SK-N-SH (cell line): ENCODE data around the gene SEC14L1. TPM values are rescaled to one million over a fixed set of nuclear protein-coding genes. Genes with fewer than 3 reads are reported as not detected.
A peak's percentile ranks its signal among the peaks of the same experiment; 100 is the strongest.

Experiments
- CTCF ChIA-PET: fragments of 300-600, 350-600 bp; formaldehyde crosslinking; extraction: SDS; loops from one replicate; lab custom pipeline; 2021; lab: Yijun Ruan, JAX
- POLR2A ChIA-PET: fragments of 350-600 bp; sonication (Branson Sonifier 250); formaldehyde crosslinking; extraction: SDS; loops from one replicate; lab custom pipeline; 2020; ENCODE audit warnings: antibody characterized with exemption, inconsistent platforms; lab: Yijun Ruan, JAX
- DNase-seq: peaks from one replicate; pipeline ENCODE4 v3.0.0; 2012
- H2AFZ ChIP-seq: fragments of 200-600 bp; sonication (generic); 2 replicates; pipeline ENCODE4 v1.8.1; 2016; ENCODE audit warnings: antibody characterized with exemption, mild to moderate bottlenecking, low read depth
- H3F3A ChIP-seq: fragments of 200-600 bp; sonication (generic); replicated peaks from 2 replicates; pipeline ENCODE3; 2016; ENCODE audit warnings: antibody characterized with exemption, mild to moderate bottlenecking; ENCODE audit not compliant: insufficient read depth
- H3K27ac ChIP-seq, 2 experiments: fragments of 200-500 bp in 1 of 2; fragments of 200-600 bp in 1 of 2; sonication (Bioruptor generic) in 1 of 2; sonication (generic), shearing (Covaris generic) in 1 of 2; 2 replicates each; pipeline versions ENCODE4 v1.5.1 to v1.6.1; 2014 to 2016; ENCODE audit warnings: low read depth in 2 of 2, inconsistent platforms in 1 of 2, low read length in 1 of 2, mild to moderate bottlenecking in 1 of 2, mixed read lengths in 1 of 2
- H3K27me3 ChIP-seq: fragments of 200-600 bp; sonication (generic), shearing (Covaris generic); 2 replicates; pipeline ENCODE4 v1.6.1; 2016; ENCODE audit warnings: mixed run types; ENCODE audit not compliant: insufficient read depth
- H3K36me3 ChIP-seq, 2 experiments: fragments of 200-500 bp in 1 of 2; fragments of 200-600 bp in 1 of 2; sonication (Bioruptor generic) in 1 of 2; sonication (generic) in 1 of 2; replicated peaks in 1 of 2; 2 replicates each; pipeline versions ENCODE3 to v1.5.1; 2014 to 2016; ENCODE audit warnings: low read length in 1 of 2, mild to moderate bottlenecking in 1 of 2; ENCODE audit not compliant: insufficient read depth in 2 of 2, control insufficient read depth in 1 of 2
- H3K4me1 ChIP-seq, 2 experiments: fragments of 200-500 bp in 1 of 2; fragments of 200-600 bp in 1 of 2; sonication (Bioruptor generic) in 1 of 2; sonication (generic), shearing (Covaris generic) in 1 of 2; 2 replicates each; pipeline versions ENCODE4 v1.5.1 to v1.6.1; 2014 to 2016; ENCODE audit warnings: low read depth in 1 of 2, low read length in 1 of 2, mixed run types in 1 of 2; ENCODE audit not compliant: insufficient read depth in 2 of 2, control insufficient read depth in 1 of 2
- H3K4me2 ChIP-seq: fragments of 200-600 bp; sonication (generic), shearing (Covaris generic); 2 replicates; pipeline ENCODE4 v1.6.1; 2017; ENCODE audit warnings: mixed run types
- H3K4me3 ChIP-seq, 2 experiments: fragments of 200-500 bp in 1 of 2; fragments of 200-600 bp in 1 of 2; sonication (Bioruptor generic) in 1 of 2; sonication (generic), shearing (Covaris generic) in 1 of 2; 2 replicates each; pipeline versions ENCODE4 v1.5.1 to v1.8.1; 2014 to 2016; ENCODE audit warnings: low read depth in 2 of 2, inconsistent platforms in 1 of 2, low read length in 1 of 2, mild to moderate bottlenecking in 1 of 2, mixed read lengths in 1 of 2, moderate library complexity in 1 of 2
- H3K79me2 ChIP-seq: fragments of 200-600 bp; sonication (generic); 2 replicates; pipeline ENCODE4 v1.8.1; 2017; ENCODE audit warnings: mild to moderate bottlenecking; ENCODE audit not compliant: insufficient read depth
- H3K9ac ChIP-seq: fragments of 200-600 bp; sonication (generic); 2 replicates; pipeline ENCODE4 v1.6.1; 2017; ENCODE audit warnings: mixed run types
- H3K9me2 ChIP-seq: fragments of 200-600 bp; sonication (generic); 2 replicates; pipeline ENCODE4 v1.6.1; 2017; ENCODE audit warnings: mixed run types
- H3K9me3 ChIP-seq: fragments of 200-600 bp; sonication (generic); 2 replicates; pipeline ENCODE4 v1.6.1; 2017; ENCODE audit warnings: mixed run types, mild to moderate bottlenecking, moderate library complexity
- H4K20me1 ChIP-seq: fragments of 200-600 bp; sonication (generic); 2 replicates; pipeline ENCODE4 v1.6.1; 2017; ENCODE audit warnings: mild to moderate bottlenecking, mixed run types; ENCODE audit not compliant: insufficient read depth
- EP300 ChIP-seq, 2 experiments: IDR thresholded peaks; 2 replicates each; pipeline versions ENCODE4 v1.4.0 to v1.6.1; 2012; ENCODE audit warnings: borderline replicate concordance in 1 of 2, low read depth in 1 of 2, low read length in 1 of 2
- EZH2phosphoT487 ChIP-seq: fragments of 200-600 bp; sonication (generic); IDR thresholded peaks from 2 replicates; pipeline ENCODE4 v1.6.1; 2017; ENCODE audit warnings: low read depth, mixed run types, mild to moderate bottlenecking, antibody characterized with exemption, moderate library complexity, borderline replicate concordance
- FOSL2 ChIP-seq: IDR thresholded peaks from 2 replicates; pipeline ENCODE4 v1.4.0; 2012; ENCODE audit warnings: low read depth, mild to moderate bottlenecking, moderate library complexity, borderline replicate concordance
- FOXJ3 ChIP-seq: sonication (generic); formaldehyde crosslinking; IDR thresholded peaks from 2 replicates; pipeline ENCODE4 v1.5.1; 2020; ENCODE audit warnings: mild to moderate bottlenecking, missing genetic modification reagents
- IRF3 ChIP-seq: fragments of 150-350 bp; IDR thresholded peaks from 2 replicates; pipeline ENCODE4 v1.6.1; 2016; ENCODE audit warnings: mild to moderate bottlenecking, low read depth, low read length
- JUND ChIP-seq: IDR thresholded peaks from 2 replicates; pipeline ENCODE4 v1.4.0; 2012
- MAX ChIP-seq: IDR thresholded peaks from 2 replicates; pipeline ENCODE4 v1.4.0; 2012; ENCODE audit warnings: low read depth
- MEF2A ChIP-seq: IDR thresholded peaks from 2 replicates; pipeline ENCODE4 v1.4.0; 2012; ENCODE audit warnings: low read depth, borderline replicate concordance
- MXI1 ChIP-seq: IDR thresholded peaks from 2 replicates; pipeline ENCODE4 v1.6.1; 2012; ENCODE audit warnings: mild to moderate bottlenecking, low read depth, low read length, improper control_type of control experiment
- RAD21 ChIP-seq: IDR thresholded peaks from 2 replicates; pipeline ENCODE4 v1.6.1; 2012; ENCODE audit warnings: mild to moderate bottlenecking, low read length
- RXRA ChIP-seq: IDR thresholded peaks from 2 replicates; pipeline ENCODE4 v1.4.0; 2012; ENCODE audit warnings: low read depth, mild to moderate bottlenecking, borderline replicate concordance
- SIN3A ChIP-seq: IDR thresholded peaks from 2 replicates; pipeline ENCODE4 v1.6.1; 2012; ENCODE audit warnings: low read depth, mild to moderate bottlenecking, low read length, moderate library complexity, borderline replicate concordance
- TCF12 ChIP-seq: IDR thresholded peaks from 2 replicates; pipeline ENCODE4 v1.4.0; 2012
- ZBTB33 ChIP-seq: IDR thresholded peaks from 2 replicates; pipeline ENCODE4 v1.4.0; 2012; ENCODE audit warnings: low read depth, borderline replicate concordance
- WGBS: methylation state at CpG from one replicate; pipeline ENCODE4 v1.1.6; 2017; ENCODE audit warnings: low lambda C conversion rate; 5-methylcytosine and 5-hydroxymethylcytosine counted together
- polyA plus RNA-seq, 3 experiments: library from polyadenylated mRNA; depleted of rRNA; stranded (reverse); fragments of >200 nt; gene quantifications; 2 replicates each; pipeline ENCODE4 v1.2.3, GENCODE V29; 2012

SEC14L1 gene
- polyA plus RNA-seq, 1 of the 3 experiments (the other 2 are of a cell fraction) = 62.4 TPM

GRCh38 chr17:77153472-77153871 lies 12.7 kb downstream of the SEC14L1 start:
- H4K20me1 ChIP-seq = peaks cover 71% of the 10 kb centered on the region
- CTCF ChIA-PET = interaction anchor here (0.9 to 1.2 kb wide), 2 partner anchors 13 to 94 kb away, joined by 3 to 4 read pairs; no protein-coding TSS in a partner anchor
- POLR2A ChIA-PET = interaction anchor here (1.0 kb wide), 1 partner anchor 12 kb away, joined by 3 read pairs; no protein-coding TSS in a partner anchor
- H3K79me2 ChIP-seq = peaks cover 100% of the 10 kb centered on the region
- DNase-seq = no peak
- H3K27me3 ChIP-seq = no peaks in the 10 kb centered on the region
- peaks cover 0 to 9% of the 10 kb centered on the region in 2 experiments; a peak in 1 of 4 replicates for H3K4me1 ChIP-seq
- H3K27ac ChIP-seq = peak overlapping the region in 1 of 2 experiments; percentile 4; a peak in 1 of 4 replicates
- no peaks in the 10 kb centered on the region for H3K9me3 ChIP-seq
- H2AFZ ChIP-seq = no peak overlapping the region
- TF ChIP-seq MEF2A (no peak), EP300 (IDR thresholded peaks at IDR 0.05; ENCODE audit: borderline replicate concordance in 1 of 2, low read depth in 1 of 2, low read length in 1 of 2) (no peak), MXI1 (no peak), RAD21 (no peak), MAX (no peak), JUND (no peak), RXRA (no peak)
- H3K4me2 ChIP-seq = no peak overlapping the region
- peaks cover 28 to 47% of the 10 kb centered on the region in 2 experiments for H3K36me3 ChIP-seq
- H3K9me2 ChIP-seq = no peaks in the 10 kb centered on the region
- no peak overlapping the region for H3K4me3 ChIP-seq
- H3K9ac ChIP-seq = no peak overlapping the region
- 36% methylated on average over 1 of the region's 1 CpG for WGBS
- H3F3A ChIP-seq = peaks cover 10% of the 10 kb centered on the region

GRCh38 chr17:77153999-77154586 lies 13.3 kb downstream of the SEC14L1 start:
- H2AFZ ChIP-seq = no peak overlapping the region
- no peak for DNase-seq
- POLR2A ChIA-PET = interaction anchor here (1.0 kb wide), 1 partner anchor 13 kb away, joined by 3 read pairs; no protein-coding TSS in a partner anchor
- CTCF ChIA-PET = interaction anchor here (0.9 to 1.4 kb wide), 4 partner anchors 8 to 93 kb away, joined by 3 to 5 read pairs (median 4); no protein-coding TSS in a partner anchor
- TF ChIP-seq ZBTB33 (no peak), FOSL2 (no peak), SIN3A (no peak), IRF3 (no peak), RXRA (no peak), TCF12 (no peak), MEF2A (no peak), MAX (no peak), MXI1 (no peak), EZH2phosphoT487 (no peak), FOXJ3 (CRISPR knock-in tag) (no peak)
- peaks cover 22 to 41% of the 10 kb centered on the region in 2 experiments for H3K36me3 ChIP-seq
- H3K4me3 ChIP-seq = no peak overlapping the region
- H3K9ac ChIP-seq = no peak overlapping the region
- H3K4me1 ChIP-seq = peaks cover 0 to 9% of the 10 kb centered on the region in 2 experiments; a peak in 1 of 4 replicates
- no peak overlapping the region for H3K27ac ChIP-seq
- no peaks in the 10 kb centered on the region for H3K9me2 ChIP-seq
- H3K79me2 ChIP-seq = peaks cover 100% of the 10 kb centered on the region
- no peaks in the 10 kb centered on the region for H3K27me3 ChIP-seq
- H3F3A ChIP-seq = peaks cover 10% of the 10 kb centered on the region
- no peak overlapping the region for H3K4me2 ChIP-seq
- no peaks in the 10 kb centered on the region for H3K9me3 ChIP-seq
- WGBS = 92% methylated on average over 8 of the region's 8 CpGs
- H4K20me1 ChIP-seq = peaks cover 71% of the 10 kb centered on the region
